Bronchial epithelial cell (primary cell): Measurements from ENCODE around the gene ASXL1. TPM values are rescaled to one million over a fixed set of nuclear protein-coding genes. Genes with fewer than 3 reads are reported as not detected.

ENCODE experiments used
- DNase-seq: peaks from one replicate; pipeline ENCODE4 v3.0.0-alpha.2; 2010; ENCODE audit warnings: low read depth
- FAIRE-seq: peaks from 2 replicates; lab custom pipeline; 2011; peaks lifted over from hg19 to GRCh38; lab: Jason Lieb, UNC
- H3K27me3 ChIP-seq: 2 replicates; pipeline ENCODE4 v1.5.1; 2011; ENCODE audit warnings: low read length; ENCODE audit not compliant: control insufficient read depth, insufficient read depth
- H3K36me3 ChIP-seq: 2 replicates; pipeline ENCODE4 v1.5.1; 2011; ENCODE audit warnings: low read length; ENCODE audit not compliant: control insufficient read depth, insufficient read depth
- H3K4me3 ChIP-seq: 2 replicates; pipeline ENCODE4 v1.5.1; 2011; ENCODE audit warnings: mild to moderate bottlenecking, low read depth, low read length, control low read depth
- total RNA-seq: library from RNA; depleted of rRNA; stranded (reverse); fragments of >200 nt; gene quantifications from 2 replicates; pipeline ENCODE4 v1.2.1, GENCODE V29; 2014
- TF ChIP-seq, protein P1 (sequence below): IDR thresholded peaks from 2 replicates; pipeline ENCODE4 v1.5.1; 2011; ENCODE audit warnings: mild to moderate bottlenecking, moderate library complexity, low read length, control low read depth, inconsistent platforms; ENCODE audit not compliant: insufficient read depth, severe bottlenecking

The ASXL1 gene
- total RNA-seq, 1 donor from 2014 or later = 17.6 TPM

DNA sequence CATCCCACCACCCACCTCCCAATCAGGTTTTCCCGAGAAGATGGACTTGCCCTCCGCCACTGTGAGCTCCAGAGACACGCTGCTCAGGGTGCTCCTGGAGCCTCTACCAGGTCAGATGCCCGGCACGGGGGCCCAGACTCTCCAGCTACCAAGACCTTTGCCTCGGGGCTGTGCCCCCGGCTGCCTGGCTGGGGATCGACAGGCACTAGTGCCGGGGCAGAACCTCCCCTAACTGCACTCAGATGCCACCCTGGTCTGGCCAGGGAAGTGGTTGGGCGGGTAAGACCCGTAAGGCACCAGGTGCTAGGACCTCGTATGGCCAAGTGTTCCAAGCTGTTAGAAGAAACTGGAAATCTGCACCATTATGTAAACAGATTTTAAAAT lies 100.7 kb downstream of the ASXL1 start:
- DNase-seq (no peak), FAIRE-seq (no peak)
- TF ChIP-seq, protein P1, sequence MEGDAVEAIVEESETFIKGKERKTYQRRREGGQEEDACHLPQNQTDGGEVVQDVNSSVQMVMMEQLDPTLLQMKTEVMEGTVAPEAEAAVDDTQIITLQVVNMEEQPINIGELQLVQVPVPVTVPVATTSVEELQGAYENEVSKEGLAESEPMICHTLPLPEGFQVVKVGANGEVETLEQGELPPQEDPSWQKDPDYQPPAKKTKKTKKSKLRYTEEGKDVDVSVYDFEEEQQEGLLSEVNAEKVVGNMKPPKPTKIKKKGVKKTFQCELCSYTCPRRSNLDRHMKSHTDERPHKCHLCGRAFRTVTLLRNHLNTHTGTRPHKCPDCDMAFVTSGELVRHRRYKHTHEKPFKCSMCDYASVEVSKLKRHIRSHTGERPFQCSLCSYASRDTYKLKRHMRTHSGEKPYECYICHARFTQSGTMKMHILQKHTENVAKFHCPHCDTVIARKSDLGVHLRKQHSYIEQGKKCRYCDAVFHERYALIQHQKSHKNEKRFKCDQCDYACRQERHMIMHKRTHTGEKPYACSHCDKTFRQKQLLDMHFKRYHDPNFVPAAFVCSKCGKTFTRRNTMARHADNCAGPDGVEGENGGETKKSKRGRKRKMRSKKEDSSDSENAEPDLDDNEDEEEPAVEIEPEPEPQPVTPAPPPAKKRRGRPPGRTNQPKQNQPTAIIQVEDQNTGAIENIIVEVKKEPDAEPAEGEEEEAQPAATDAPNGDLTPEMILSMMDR = no peak
- no peaks in the 10 kb centered on the region for H3K36me3 ChIP-seq
- H3K4me3 ChIP-seq = no peak overlapping the region
- H3K27me3 ChIP-seq = no peaks in the 10 kb centered on the region

DNA sequence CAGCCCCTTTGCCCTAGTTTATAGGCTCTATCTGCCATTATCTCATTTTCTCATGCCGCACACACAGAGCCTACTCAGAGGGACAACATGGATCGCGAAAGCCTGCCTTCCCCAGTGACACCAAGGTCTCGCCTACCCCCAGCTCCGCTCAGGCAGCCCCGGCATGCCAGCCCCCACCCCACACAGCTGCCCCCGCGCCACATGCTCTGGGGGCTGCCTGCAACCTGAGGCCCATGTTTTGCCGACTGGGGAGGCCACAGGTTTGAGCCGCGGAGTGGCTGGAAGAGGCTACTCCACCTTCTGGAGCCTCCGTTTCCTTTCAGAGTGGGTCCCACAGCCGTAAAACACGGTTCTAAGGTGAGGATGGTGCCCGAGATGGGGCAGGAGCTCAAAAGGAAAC lies 102.1 kb downstream of the ASXL1 start:
- Histone ChIP-seq H3K36me3 (no peaks in the 10 kb centered on the region), H3K4me3 (no peak overlapping the region), H3K27me3 (no peaks in the 10 kb centered on the region)
- TF ChIP-seq, protein P1 = no peak
- DNase-seq (no peak), FAIRE-seq (no peak)

DNA sequence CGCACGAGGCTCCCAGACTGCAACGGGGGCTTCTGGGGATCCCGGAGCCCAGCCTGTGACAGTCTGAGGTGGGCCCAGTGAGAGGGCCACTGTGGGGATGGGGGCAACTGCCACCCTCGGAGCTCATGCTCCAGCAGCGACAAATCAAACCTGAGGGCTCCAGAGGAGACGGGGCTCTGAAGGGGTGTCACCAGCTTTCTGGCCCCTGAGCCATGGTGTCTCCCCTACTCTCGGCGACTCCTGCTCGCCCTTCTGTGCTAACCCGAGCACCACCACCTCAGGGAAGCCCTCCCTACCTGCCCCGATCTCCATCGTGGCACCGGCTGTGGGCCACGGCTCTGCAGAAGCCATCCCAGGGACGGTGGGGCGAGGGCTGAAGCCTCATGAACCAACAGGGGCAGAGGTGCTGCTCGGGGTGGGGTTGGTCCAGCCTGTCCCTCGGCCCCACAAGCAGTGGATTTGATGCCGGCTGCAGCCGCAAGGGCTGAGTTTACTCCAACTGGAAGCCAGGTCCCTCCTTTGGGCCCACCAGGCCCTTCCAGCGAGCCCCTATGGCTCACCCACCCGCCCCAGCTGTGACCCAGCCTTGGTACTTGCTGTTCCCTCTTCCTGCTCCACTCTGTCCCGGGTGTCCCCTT lies 102.7 kb downstream of the ASXL1 start:
- H3K4me3 ChIP-seq = no peak overlapping the region
- TF ChIP-seq, protein P1 = no peak
- FAIRE-seq = no peak

DNA sequence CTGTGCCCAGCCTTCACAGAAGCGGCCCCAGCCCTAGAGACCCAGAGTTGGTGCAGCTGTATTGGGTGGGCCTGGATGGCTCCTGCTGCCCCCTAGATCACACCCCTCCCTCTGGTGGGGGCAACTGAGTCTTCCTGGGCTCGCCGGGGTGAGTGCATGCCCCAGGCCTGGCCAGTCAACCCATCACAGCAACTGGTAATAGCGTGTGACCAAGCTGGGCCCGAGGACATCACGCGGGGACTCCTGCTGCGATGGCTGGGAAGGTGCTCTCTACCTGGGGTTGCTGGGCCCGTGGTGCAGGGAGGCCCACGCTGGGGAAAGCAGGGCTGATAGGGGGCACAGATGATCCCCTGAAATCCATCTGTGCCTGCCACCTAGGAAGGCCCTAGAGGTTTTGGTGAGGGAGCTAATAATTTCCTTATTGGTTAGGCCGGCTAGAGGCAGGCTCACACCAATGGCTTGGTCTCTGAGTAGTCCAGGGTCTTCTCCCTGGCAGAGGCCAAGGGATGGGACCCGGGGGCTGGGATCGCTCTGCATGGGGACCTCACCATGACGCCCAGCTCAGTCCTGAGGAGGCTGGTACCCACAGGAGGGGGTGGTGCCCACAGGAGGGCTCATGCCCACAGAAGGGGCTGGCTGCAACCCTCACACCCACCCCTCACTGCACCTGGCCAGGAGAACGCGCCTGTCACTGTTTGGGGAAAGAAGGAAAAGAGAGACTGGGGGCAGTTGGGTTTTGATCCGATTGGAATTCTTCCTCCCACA lies 103.9 kb downstream of the ASXL1 start:
- H3K27me3 ChIP-seq = no peaks in the 10 kb centered on the region
- TF ChIP-seq, protein P1 = no peak
- no peaks in the 10 kb centered on the region for H3K36me3 ChIP-seq
- FAIRE-seq (no peak), DNase-seq (no peak)
- H3K4me3 ChIP-seq = no peak overlapping the region

More for the DNA sequence above, 102.7 kb downstream of the ASXL1 start:
- H3K36me3 ChIP-seq = no peaks in the 10 kb centered on the region
- H3K27me3 ChIP-seq = no peaks in the 10 kb centered on the region
- DNase-seq = no peak

DNA sequence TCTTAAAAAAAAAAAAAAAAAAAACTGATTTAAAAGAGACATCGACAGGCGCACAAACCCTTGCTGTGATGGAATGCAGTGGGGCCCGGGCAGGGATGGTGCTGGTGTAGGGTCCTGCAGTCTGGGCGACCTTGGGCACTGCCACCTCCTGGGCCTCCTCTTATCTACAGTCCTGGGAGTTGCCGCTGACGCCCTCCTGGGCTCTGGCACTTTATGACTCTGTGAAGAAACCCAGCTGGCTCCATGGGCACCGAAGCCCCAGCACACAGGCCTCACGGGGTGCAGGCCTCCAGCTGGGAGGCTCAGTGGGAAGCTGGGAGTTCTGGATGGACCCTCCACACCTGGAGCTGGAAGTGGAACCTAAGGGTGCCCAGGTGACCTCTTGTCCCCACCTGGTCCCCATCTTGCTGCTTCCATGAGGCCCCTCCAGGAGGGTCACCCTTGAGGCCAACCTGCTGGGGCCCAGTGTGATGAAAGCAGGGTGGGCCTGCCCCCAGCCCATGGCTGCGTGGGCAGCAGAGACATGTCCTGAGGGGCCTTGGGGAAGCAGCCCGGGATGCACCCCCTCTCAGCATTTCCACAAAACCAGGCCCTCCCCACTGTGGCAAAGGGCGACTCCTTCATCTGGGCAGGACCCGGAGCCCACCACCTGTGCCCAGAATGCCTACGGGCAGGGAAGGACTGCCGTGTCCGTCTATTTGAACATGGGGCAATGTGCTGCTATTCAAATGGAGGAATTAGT lies 104.9 kb downstream of the ASXL1 start:
- no peaks in the 10 kb centered on the region for H3K27me3 ChIP-seq
- TF ChIP-seq, protein P1 = no peak
- H3K36me3 ChIP-seq = no peaks in the 10 kb centered on the region
- no peak overlapping the region for H3K4me3 ChIP-seq
- no peak for FAIRE-seq
- no peak for DNase-seq
